HG02763 (cell line): ENCODE results near the gene PRDM16.

ENCODE experiments used
- ATAC-seq: cut with Tn5 transposase; IDR thresholded peaks from one replicate; pipeline ENCODE4 v1.9.1; 2021; ENCODE audit warnings: mild to moderate bottlenecking, moderate library complexity; ENCODE audit not compliant: unreplicated experiment

Gene PRDM16

GRCh38 chr1:3068564-3069431 is at the start of gene PRDM16:
TSS of gene PRDM16 (plus strand) at chr1:3069203. CDS start at chr1:3069260, 57 bp downstream.
- no peak for ATAC-seq

GRCh38 chr1:3019516-3020051 is 49.4 kb upstream of the PRDM16 start:
- no peak for ATAC-seq

GRCh38 chr1:3020263-3020909 is 48.6 kb upstream of the PRDM16 start:
- ATAC-seq: no peak

GRCh38 chr1:3021233-3021671 is 47.8 kb upstream of the PRDM16 start, which contains the start of gene ACTRT2:
TSS of gene ACTRT2 (plus strand) at chr1:3021467. CDS start at chr1:3021687, 220 bp downstream.
- no peak for ATAC-seq

DNA sequence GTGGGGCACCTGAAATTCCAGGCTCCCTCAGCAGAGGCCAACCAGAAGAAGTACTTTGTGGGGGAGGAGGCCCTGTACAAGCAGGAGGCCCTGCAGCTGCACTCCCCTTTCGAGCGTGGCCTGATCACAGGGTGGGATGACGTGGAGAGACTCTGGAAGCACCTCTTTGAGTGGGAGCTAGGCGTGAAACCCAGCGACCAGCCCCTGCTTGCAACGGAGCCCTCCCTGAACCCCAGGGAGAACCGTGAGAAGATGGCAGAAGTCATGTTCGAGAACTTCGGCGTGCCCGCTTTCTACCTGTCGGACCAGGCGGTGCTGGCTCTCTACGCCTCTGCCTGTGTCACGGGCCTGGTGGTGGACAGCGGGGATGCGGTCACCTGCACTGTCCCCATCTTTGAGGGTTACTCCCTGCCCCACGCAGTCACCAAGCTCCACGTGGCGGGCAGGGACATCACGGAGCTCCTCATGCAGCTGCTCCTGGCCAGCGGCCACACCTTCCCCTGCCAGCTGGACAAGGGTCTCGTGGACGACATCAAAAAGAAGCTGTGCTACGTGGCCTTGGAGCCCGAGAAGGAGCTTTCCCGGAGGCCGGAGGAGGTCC is 47.1 kb upstream of the PRDM16 start:
- ATAC-seq: no peak

DNA sequence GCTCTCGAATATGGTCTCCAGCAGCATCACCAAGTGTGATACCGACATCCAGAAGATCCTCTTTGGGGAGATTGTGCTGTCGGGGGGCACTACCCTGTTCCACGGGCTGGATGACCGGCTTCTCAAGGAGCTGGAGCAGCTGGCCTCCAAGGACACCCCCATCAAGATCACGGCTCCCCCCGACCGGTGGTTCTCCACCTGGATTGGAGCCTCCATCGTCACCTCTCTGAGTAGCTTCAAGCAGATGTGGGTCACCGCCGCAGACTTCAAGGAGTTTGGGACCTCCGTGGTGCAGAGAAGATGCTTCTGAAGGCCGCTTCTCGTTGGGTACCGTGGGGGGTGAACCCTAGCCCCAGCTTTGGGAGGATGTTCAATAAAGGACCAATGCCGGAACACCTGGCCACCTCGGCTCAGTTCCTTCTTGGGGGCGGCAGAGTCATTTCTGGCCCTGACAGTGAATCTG is 46.5 kb upstream of the PRDM16 start:
- ATAC-seq: no peak

- no peak for ATAC-seq
Observed at GRCh38 chr1:3022976-3023375, 46.0 kb upstream of the PRDM16 start.

- no peak for ATAC-seq
Observed at GRCh38 chr1:3024019-3024418, 45.0 kb upstream of the PRDM16 start.

- no peak for ATAC-seq
Observed at GRCh38 chr1:3024588-3024987, 44.4 kb upstream of the PRDM16 start.

- no peak for ATAC-seq
Observed at GRCh38 chr1:3026124-3026523, 42.9 kb upstream of the PRDM16 start.

GRCh38 chr1:3026581-3027391 is 42.2 kb upstream of the PRDM16 start:
- ATAC-seq: no peak

- ATAC-seq: no peak
Observed at GRCh38 chr1:3027611-3028371, 41.2 kb upstream of the PRDM16 start.

- no peak for ATAC-seq
Observed at GRCh38 chr1:3028531-3029282, 40.3 kb upstream of the PRDM16 start.

- ATAC-seq: no peak
Observed at GRCh38 chr1:3029481-3029961, 39.5 kb upstream of the PRDM16 start.

DNA sequence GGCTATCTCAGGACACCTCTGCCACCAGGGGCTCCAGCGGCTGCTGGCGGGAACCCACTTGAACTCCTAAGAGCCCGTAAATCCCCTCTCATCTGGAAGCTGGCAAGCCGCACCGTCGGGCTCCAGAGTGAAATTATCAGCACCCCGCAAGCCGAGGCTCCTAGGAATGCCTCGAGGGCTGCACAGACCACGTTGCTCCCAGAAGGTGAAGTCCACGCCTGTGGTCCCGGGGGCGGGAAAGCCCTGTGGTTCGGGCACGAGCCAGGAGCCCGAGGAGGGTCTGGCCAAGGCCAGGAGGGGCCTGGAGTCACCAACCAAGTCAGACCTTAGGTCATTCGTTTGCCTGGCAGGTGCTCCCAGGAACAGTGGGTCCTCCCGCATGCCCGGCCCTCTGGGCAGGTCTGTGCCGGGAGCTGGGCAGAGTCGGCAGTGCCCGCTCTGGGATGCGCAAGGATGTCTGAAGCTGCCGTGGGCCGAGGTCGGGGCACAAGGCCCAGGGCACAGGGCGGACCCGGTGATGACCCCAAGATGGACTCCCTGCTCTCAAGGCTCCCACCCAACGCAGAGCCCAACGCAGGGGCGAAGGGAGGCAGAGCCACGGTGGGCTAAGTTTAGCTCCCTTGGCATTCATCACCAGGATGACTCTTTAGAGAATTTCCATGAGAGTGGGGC is 38.9 kb upstream of the PRDM16 start:
- no peak for ATAC-seq

GRCh38 chr1:3030663-3031381 is 38.2 kb upstream of the PRDM16 start:
- no peak for ATAC-seq

GRCh38 chr1:3031401-3032221 is 37.4 kb upstream of the PRDM16 start:
- no peak for ATAC-seq
